GM13976 (cell line): ENCODE measurements around the gene PCDHGA8.
A peak's percentile ranks its signal among the peaks of the same experiment; 100 is the strongest.
"Not testable (repeated sequence)": the region's sequence is repeated elsewhere in the genome, so short reads cannot be mapped to it uniquely, and the experiment has no call there.

Source experiments
- DNase-seq: peaks from one replicate; pipeline ENCODE4 v3.0.0; 2012; ENCODE audit warnings: low spot score
- CTCF ChIP-seq: IDR thresholded peaks from 2 replicates; pipeline ENCODE4 v1.5.1; 2012; ENCODE audit warnings: borderline replicate concordance, mild to moderate bottlenecking; ENCODE audit not compliant: insufficient read depth; ENCODE audit errors: extremely low read depth, missing control alignments, control extremely low read depth
- in situ Hi-C: fragments of 300-500 bp; cut with MboI; formaldehyde crosslinking; loops from one replicate; pipeline ENCODE4 v1.12.0; 2022; ENCODE audit warnings: low sequenced_read_pairs, mixed read lengths, inconsistent platforms; ENCODE audit not compliant: unreplicated experiment

PCDHGA8 gene

GRCh38 chr5:141420855-141421488 is 28.5 kb downstream of the PCDHGA8 start, which contains the start of gene PCDHGA11:
PCDHGA11 (plus strand) TSS chr5:141421051; CDS start chr5:141421228, 177 bp downstream.
- in situ Hi-C loops = loop anchor here (5.0 kb wide), 1 partner anchor 136 kb away; no protein-coding TSS in a partner anchor
- peak; percentile 71 for TF ChIP-seq CTCF
- peak; percentile 76 for DNase-seq

- in situ Hi-C loops = loop anchor here (5.0 kb wide), 1 partner anchor 136 kb away; no protein-coding TSS in a partner anchor
- TF ChIP-seq CTCF = no peak
- no peak for DNase-seq
Measured at GRCh38 chr5:141421489-141421855, 29.0 kb downstream of the PCDHGA8 start.

DNA sequence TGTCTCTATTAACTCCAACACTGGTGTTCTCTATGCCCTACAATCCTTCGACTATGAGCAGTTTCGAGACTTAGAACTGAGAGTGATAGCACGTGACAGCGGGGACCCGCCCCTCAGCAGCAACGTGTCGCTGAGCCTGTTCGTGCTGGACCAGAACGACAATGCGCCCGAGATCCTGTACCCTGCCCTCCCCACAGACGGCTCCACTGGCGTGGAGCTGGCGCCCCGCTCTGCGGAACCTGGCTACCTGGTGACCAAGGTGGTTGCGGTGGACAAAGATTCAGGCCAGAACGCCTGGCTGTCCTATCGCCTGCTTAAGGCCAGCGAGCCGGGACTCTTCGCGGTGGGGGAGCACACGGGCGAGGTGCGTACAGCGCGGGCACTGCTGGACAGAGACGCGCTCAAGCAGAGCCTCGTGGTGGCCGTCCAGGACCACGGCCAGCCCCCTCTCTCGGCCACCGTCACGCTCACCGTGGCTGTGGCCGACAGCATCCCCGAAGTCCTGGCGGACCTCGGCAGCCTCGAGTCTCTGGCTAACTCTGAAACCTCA is 30.4 kb downstream of the PCDHGA8 start:
- DNase-seq = no peak
- TF ChIP-seq CTCF = no peak
- in situ Hi-C loops = loop anchor here (5.0 kb wide), 1 partner anchor 134 kb away; no protein-coding TSS in a partner anchor

DNA sequence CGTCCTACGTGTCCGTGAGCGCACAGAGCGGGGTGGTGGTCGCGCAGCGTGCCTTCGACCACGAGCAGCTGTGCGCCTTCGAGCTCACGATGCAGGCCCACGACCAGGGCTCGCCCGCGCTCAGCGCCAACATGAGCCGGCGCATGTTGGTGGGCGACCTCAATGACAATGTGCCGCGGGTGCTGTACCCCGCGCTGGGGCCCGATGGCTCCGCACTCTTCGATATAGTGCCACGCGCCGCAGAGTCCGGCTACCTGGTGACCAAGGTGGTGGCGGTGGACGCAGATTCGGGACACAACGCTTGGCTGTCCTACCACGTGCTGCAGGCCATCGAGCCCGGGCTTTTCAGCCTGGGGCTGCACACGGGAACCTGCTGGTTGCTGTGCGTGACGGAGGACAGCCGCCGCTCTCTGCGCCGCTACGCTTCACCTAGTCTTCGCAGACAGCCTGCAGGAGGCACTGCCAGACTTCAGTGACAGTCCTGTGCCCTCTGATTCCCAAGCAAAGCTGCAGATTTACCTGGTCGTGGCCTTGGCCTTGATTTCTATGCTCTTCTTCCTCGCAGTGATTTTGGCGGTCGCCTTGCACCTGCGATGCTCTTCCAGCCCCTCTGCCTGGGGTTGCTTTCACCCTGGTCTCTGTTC is 35.5 kb downstream of the PCDHGA8 start:
- no peak for DNase-seq
- in situ Hi-C loops = no loop called here
- no peak for TF ChIP-seq CTCF

GRCh38 chr5:141430332-141431113 is 38.1 kb downstream of the PCDHGA8 start, which contains the start of gene PCDHGA12:
PCDHGA12 (plus strand) TSS chr5:141430507; CDS start chr5:141430760, 253 bp downstream.
- peak; percentile 66 for TF ChIP-seq CTCF
- peak; percentile 78 for DNase-seq
- in situ Hi-C loops = no loop called here

- TF ChIP-seq CTCF = no peak
- in situ Hi-C loops = no loop called here
- peak; percentile 50 for DNase-seq
Measured at GRCh38 chr5:141431286-141431685, 38.9 kb downstream of the PCDHGA8 start.

DNA sequence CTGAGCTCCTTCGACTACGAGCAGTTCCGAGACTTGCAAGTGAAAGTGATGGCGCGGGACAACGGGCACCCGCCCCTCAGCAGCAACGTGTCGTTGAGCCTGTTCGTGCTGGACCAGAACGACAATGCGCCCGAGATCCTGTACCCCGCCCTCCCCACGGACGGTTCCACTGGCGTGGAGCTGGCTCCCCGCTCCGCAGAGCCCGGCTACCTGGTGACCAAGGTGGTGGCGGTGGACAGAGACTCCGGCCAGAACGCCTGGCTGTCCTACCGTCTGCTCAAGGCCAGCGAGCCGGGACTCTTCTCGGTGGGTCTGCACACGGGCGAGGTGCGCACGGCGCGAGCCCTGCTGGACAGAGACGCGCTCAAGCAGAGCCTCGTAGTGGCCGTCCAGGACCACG is 39.9 kb downstream of the PCDHGA8 start:
- DNase-seq, in situ Hi-C loops: not testable (repeated sequence)

GRCh38 chr5:141432726-141433125 is 40.3 kb downstream of the PCDHGA8 start:
- DNase-seq, in situ Hi-C loops: not testable (repeated sequence)
